Neural cell (in vitro differentiated cells): ENCODE results near the gene LPCAT1. TPM values are rescaled to one million over a fixed set of nuclear protein-coding genes. Genes with fewer than 3 reads are reported as not detected.
"Not testable (repeated sequence)": the region's sequence is repeated elsewhere in the genome, so short reads cannot be mapped to it uniquely, and the experiment has no call there.

Experiments used
- H2AFZ ChIP-seq: fragments of 200-600, 300-800 bp; sonication (generic), shearing (Covaris generic); 2 replicates; pipeline ENCODE4 v1.6.0; 2014; ENCODE audit warnings: low read depth, mild to moderate bottlenecking, antibody characterized with exemption, low read length, moderate library complexity
- H3F3A ChIP-seq: fragments of 200-600 bp; shearing (Covaris generic); 2 replicates; pipeline ENCODE4 v1.6.1; 2016; ENCODE audit warnings: mild to moderate bottlenecking, moderate library complexity, mixed read lengths, antibody characterized with exemption, low read length; ENCODE audit not compliant: insufficient read depth, poor library complexity, severe bottlenecking
- H3K27ac ChIP-seq: fragments of 200-600, 300-800 bp; sonication (generic), shearing (Covaris generic); 2 replicates; pipeline ENCODE4 v1.5.1; 2014; ENCODE audit warnings: mild to moderate bottlenecking, low read length, moderate library complexity
- H3K27me3 ChIP-seq: fragments of 300-800, 200-600 bp; sonication (generic), shearing (Covaris generic); 2 replicates; pipeline ENCODE4 v1.6.0; 2014; ENCODE audit warnings: mild to moderate bottlenecking, low read depth, low read length, moderate library complexity; ENCODE audit not compliant: insufficient read depth
- H3K36me3 ChIP-seq: fragments of 300-800, 200-600 bp; sonication (generic), shearing (Covaris generic); 2 replicates; pipeline ENCODE4 v1.5.1; 2014; ENCODE audit warnings: mild to moderate bottlenecking, antibody characterized with exemption, low read length, moderate library complexity; ENCODE audit not compliant: insufficient read depth
- H3K4me2 ChIP-seq: fragments of 300-800, 200-600 bp; sonication (generic), shearing (Covaris generic); 2 replicates; pipeline ENCODE4 v1.6.0; 2014; ENCODE audit warnings: mild to moderate bottlenecking, low read length
- H3K4me3 ChIP-seq: fragments of 300-800, 200-600 bp; sonication (generic), shearing (Covaris generic); 2 replicates; pipeline ENCODE4 v1.5.1; 2014; ENCODE audit warnings: mild to moderate bottlenecking, low read length, moderate library complexity
- H3K79me2 ChIP-seq: fragments of 200-600 bp; shearing (Covaris generic); replicated peaks from 2 replicates; pipeline ENCODE4 v1.6.0; 2014; ENCODE audit warnings: mild to moderate bottlenecking, low read length, moderate library complexity; ENCODE audit not compliant: insufficient read depth
- H3K9ac ChIP-seq: fragments of 300-800, 200-600 bp; sonication (generic), shearing (Covaris generic); 2 replicates; pipeline ENCODE4 v1.6.1; 2016; ENCODE audit warnings: mild to moderate bottlenecking, low read length, mixed read lengths
- H3K9me2 ChIP-seq: fragments of 200-600 bp; shearing (Covaris generic); 2 replicates; pipeline ENCODE4 v1.6.1; 2016; ENCODE audit warnings: mild to moderate bottlenecking, low read length, mixed read lengths; ENCODE audit not compliant: insufficient read depth
- H3K9me3 ChIP-seq: fragments of 200-600, 300-800 bp; sonication (generic), shearing (Covaris generic); 2 replicates; pipeline ENCODE4 v1.6.1; 2016; ENCODE audit warnings: mild to moderate bottlenecking, mixed run types, low read length, moderate library complexity, mixed read lengths
- H4K20me1 ChIP-seq: fragments of 200-600 bp; shearing (Covaris generic); 2 replicates; pipeline ENCODE4 v1.6.1; 2016; ENCODE audit warnings: mild to moderate bottlenecking, mixed run types; ENCODE audit not compliant: insufficient read depth
- CTCF ChIP-seq: fragments of 450-650 bp; IDR thresholded peaks from 2 replicates; pipeline ENCODE4 v1.5.1; 2014; ENCODE audit warnings: antibody characterized with exemption, mild to moderate bottlenecking, moderate library complexity; ENCODE audit not compliant: poor library complexity, severe bottlenecking
- EP300 ChIP-seq: fragments of 450-650 bp; conservative IDR thresholded peaks from 2 replicates; pipeline ENCODE4 v1.6.1; 2014; ENCODE audit warnings: antibody characterized with exemption, mild to moderate bottlenecking, moderate library complexity; ENCODE audit not compliant: poor library complexity, severe bottlenecking
- EZH2 ChIP-seq: fragments of 200-600, 300-800 bp; shearing (Covaris generic), sonication (generic); IDR thresholded peaks from 2 replicates; pipeline ENCODE4 v1.6.1; 2014; ENCODE audit warnings: antibody characterized with exemption, low read length, borderline replicate concordance, mild to moderate bottlenecking; ENCODE audit not compliant: insufficient read depth, poor library complexity, severe bottlenecking
- MXI1 ChIP-seq: fragments of 450-650 bp; conservative IDR thresholded peaks from 2 replicates; pipeline ENCODE4 v1.6.1; 2014; ENCODE audit warnings: antibody characterized with exemption, mild to moderate bottlenecking; ENCODE audit not compliant: poor library complexity, severe bottlenecking
- POLR2AphosphoS5 ChIP-seq: IDR thresholded peaks from 2 replicates; pipeline ENCODE4 v1.6.1; 2012
- RAD21 ChIP-seq: fragments of 450-650 bp; conservative IDR thresholded peaks from 2 replicates; pipeline ENCODE4 v1.6.1; 2014; ENCODE audit warnings: antibody characterized with exemption, mild to moderate bottlenecking, moderate library complexity
- SMC3 ChIP-seq: fragments of 450-650 bp; conservative IDR thresholded peaks from 2 replicates; pipeline ENCODE4 v1.6.1; 2014; ENCODE audit warnings: antibody characterized with exemption, mild to moderate bottlenecking, moderate library complexity; ENCODE audit not compliant: poor library complexity
- TAF1 ChIP-seq: IDR thresholded peaks from 2 replicates; pipeline ENCODE4 v1.6.1; 2012; ENCODE audit warnings: low read depth
- polyA plus RNA-seq: library from polyadenylated mRNA; depleted of rRNA; stranded (reverse); fragments of >200 nt; gene quantifications from 2 replicates; pipeline ENCODE4 v1.2.3, GENCODE V29; 2014
- TF ChIP-seq, protein P1 (sequence below): IDR thresholded peaks from 2 replicates; pipeline ENCODE4 v1.6.1; 2012; ENCODE audit warnings: borderline replicate concordance

LPCAT1 gene
- polyA plus RNA-seq, 1 donor from 2014 or later = 61.8 TPM

GRCh38 chr5:1476967-1477310 lies 46.8 kb downstream of the LPCAT1 start:
- Histone ChIP-seq H3K9me3 (no peaks in the 10 kb centered on the region), H3K27ac (no peak overlapping the region), H3K27me3 (no peaks in the 10 kb centered on the region), H3K9me2 (no peaks in the 10 kb centered on the region), H3K79me2 (no peaks in the 10 kb centered on the region), H3K36me3 (no peaks in the 10 kb centered on the region), H4K20me1 (no peaks in the 10 kb centered on the region), H2AFZ (no peak overlapping the region), H3F3A (no peaks in the 10 kb centered on the region), H3K9ac (no peak overlapping the region), H3K4me2 (no peak overlapping the region), H3K4me3 (no peak overlapping the region)
- TF ChIP-seq TAF1 (no peak), MXI1 (no peak), POLR2AphosphoS5 (no peak), EP300 (no peak), EZH2 (no peak), RAD21 (no peak), SMC3 (no peak), CTCF (no peak)
- TF ChIP-seq, protein P1, sequence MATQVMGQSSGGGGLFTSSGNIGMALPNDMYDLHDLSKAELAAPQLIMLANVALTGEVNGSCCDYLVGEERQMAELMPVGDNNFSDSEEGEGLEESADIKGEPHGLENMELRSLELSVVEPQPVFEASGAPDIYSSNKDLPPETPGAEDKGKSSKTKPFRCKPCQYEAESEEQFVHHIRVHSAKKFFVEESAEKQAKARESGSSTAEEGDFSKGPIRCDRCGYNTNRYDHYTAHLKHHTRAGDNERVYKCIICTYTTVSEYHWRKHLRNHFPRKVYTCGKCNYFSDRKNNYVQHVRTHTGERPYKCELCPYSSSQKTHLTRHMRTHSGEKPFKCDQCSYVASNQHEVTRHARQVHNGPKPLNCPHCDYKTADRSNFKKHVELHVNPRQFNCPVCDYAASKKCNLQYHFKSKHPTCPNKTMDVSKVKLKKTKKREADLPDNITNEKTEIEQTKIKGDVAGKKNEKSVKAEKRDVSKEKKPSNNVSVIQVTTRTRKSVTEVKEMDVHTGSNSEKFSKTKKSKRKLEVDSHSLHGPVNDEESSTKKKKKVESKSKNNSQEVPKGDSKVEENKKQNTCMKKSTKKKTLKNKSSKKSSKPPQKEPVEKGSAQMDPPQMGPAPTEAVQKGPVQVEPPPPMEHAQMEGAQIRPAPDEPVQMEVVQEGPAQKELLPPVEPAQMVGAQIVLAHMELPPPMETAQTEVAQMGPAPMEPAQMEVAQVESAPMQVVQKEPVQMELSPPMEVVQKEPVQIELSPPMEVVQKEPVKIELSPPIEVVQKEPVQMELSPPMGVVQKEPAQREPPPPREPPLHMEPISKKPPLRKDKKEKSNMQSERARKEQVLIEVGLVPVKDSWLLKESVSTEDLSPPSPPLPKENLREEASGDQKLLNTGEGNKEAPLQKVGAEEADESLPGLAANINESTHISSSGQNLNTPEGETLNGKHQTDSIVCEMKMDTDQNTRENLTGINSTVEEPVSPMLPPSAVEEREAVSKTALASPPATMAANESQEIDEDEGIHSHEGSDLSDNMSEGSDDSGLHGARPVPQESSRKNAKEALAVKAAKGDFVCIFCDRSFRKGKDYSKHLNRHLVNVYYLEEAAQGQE = no peak

DNA sequence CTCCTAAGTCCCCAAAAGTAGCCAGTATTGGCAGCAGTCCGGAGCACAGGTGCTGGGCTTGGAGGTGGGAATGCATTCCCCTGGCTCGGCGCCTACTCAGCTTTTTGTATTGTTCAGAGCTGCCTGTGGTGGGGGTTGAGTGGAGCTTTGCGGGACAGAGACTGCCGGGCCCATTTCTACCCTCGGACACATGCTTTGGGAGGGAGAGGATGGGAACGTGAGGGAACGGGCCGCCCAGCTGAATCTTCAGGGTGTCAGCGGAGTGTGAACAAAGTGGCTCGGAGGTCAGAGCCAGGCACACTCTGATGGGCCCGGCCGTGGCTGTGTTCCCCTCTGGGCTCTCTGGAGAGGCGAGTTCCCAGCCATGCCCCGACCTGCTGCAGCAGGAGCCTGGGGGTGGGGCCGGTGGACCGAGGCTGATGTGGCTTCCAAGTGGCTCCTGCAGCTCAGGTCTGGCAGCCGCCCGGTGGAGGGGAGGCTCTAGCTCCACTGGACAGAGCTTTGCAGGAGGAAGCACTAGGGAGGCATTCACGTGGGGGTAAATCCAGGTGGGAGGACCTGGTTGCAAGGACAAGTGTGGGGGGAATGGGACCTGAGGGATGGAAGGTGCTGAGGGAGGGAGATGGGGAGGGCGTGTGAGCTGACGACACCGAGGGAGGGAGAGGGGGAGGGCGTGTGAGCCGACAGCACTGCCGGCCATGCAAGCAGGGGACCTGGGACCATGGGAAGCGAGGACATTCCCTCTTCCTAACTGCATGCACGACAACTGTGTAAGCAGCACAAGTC lies 47.4 kb downstream of the LPCAT1 start:
- H3K4me2 ChIP-seq = no peak overlapping the region
- no peaks in the 10 kb centered on the region for H3K9me2 ChIP-seq
- H3K27me3 ChIP-seq = no peaks in the 10 kb centered on the region
- H3K36me3 ChIP-seq = no peaks in the 10 kb centered on the region
- no peak overlapping the region for H2AFZ ChIP-seq
- no peaks in the 10 kb centered on the region for H3F3A ChIP-seq
- H3K27ac ChIP-seq = no peak overlapping the region
- H3K79me2 ChIP-seq = no peaks in the 10 kb centered on the region
- no peak overlapping the region for H3K4me3 ChIP-seq
- H4K20me1 ChIP-seq = no peaks in the 10 kb centered on the region
- TF ChIP-seq MXI1 (no peak), EZH2 (no peak), CTCF (no peak), EP300 (no peak), TAF1 (no peak), SMC3 (no peak), POLR2AphosphoS5 (no peak)
- TF ChIP-seq, protein P1 = no peak
- no peak overlapping the region for H3K9ac ChIP-seq
- no peaks in the 10 kb centered on the region for H3K9me3 ChIP-seq

DNA sequence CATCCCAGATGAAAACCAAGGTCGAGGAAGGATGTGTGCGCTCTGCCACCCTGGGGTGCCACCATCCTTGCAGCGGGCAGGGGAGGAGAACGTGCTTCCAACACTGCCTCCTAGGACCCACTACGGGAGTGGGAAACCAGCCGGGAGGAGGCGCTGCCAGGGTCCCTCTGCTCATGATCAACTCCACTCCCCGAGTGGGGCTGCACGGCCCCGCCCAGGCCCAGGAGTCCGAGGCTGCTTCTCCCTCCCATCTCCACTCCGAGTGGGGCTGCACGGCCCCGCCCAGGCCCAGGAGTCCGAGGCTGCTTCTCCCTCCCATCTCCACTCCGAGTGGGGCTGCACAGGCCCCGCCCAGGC lies 48.2 kb downstream of the LPCAT1 start:
- H3K4me2 ChIP-seq, H3K9ac ChIP-seq, H4K20me1 ChIP-seq, H3K27me3 ChIP-seq, H3K4me3 ChIP-seq, H2AFZ ChIP-seq, H3K79me2 ChIP-seq, H3K9me3 ChIP-seq, H3F3A ChIP-seq, H3K9me2 ChIP-seq, H3K36me3 ChIP-seq, H3K27ac ChIP-seq: not testable (repeated sequence)
